HepG2 (cell line): ENCODE measurements around the gene DOCK9. TPM values are rescaled to one million over a fixed set of nuclear protein-coding genes. Genes with fewer than 3 reads are reported as not detected.

ENCODE experiments used
- ATAC-seq: fragments of 200-7000 bp; cut with Tn5 transposase; 3 replicates; pipeline ENCODE4 v1.9.1; 2020; ENCODE audit warnings: mild to moderate bottlenecking, moderate library complexity
- BruUV-seq: library from RNA; stranded (reverse); fragments of 400-500 nt; replicated peaks from 2 replicates; lab custom pipeline; 2021; lab: Mats Ljungman, UMichigan
- CTCF ChIA-PET: fragments of 300-600 bp; formaldehyde crosslinking; extraction: SDS; loops from one replicate; lab custom pipeline; 2021; ENCODE audit warnings: low total read pairs, inconsistent platforms, low intra/inter-chr PET ratio; lab: Yijun Ruan, JAX
- POLR2A ChIA-PET: fragments of 350-600 bp; sonication (Branson Sonifier 250); formaldehyde crosslinking; loops from one replicate; lab custom pipeline; 2020; ENCODE audit warnings: antibody characterized with exemption, inconsistent platforms; lab: Yijun Ruan, JAX
- DNase-seq: peaks from one replicate; pipeline ENCODE4 v3.0.0-alpha.2; 2015; ENCODE audit warnings: low spot score
- FAIRE-seq: peaks from 3 replicates; lab custom pipeline; 2011; peaks lifted over from hg19 to GRCh38; lab: Jason Lieb, UNC
- H2AFZ ChIP-seq: one replicate; pipeline ENCODE4 v1.6.1; 2011; ENCODE audit warnings: low read length, inconsistent platforms
- H3K27ac ChIP-seq: fragments of 300-600 bp; 3 replicates; pipeline ENCODE4 v1.8.0; 2011; ENCODE audit warnings: mixed run types, mild to moderate bottlenecking, mixed read lengths, low read length, inconsistent platforms; ENCODE audit not compliant: insufficient read depth; ENCODE audit errors: extremely low read length
- H3K27me3 ChIP-seq, 2 experiments: fragments of 200-600 bp in 1 of 2; 2 replicates in 1 of 2; 3 replicates in 1 of 2; pipeline versions ENCODE4 v1.6.0 to v1.8.0; 2011; ENCODE audit warnings: low read length in 2 of 2, mild to moderate bottlenecking in 2 of 2, moderate library complexity in 2 of 2, inconsistent platforms in 1 of 2; ENCODE audit not compliant: insufficient read depth in 2 of 2, control insufficient read depth in 1 of 2
- H3K36me3 ChIP-seq, 2 experiments: fragments of 200-600 bp in 1 of 2; replicated peaks in 1 of 2; 2 replicates in 1 of 2; 3 replicates in 1 of 2; pipeline versions ENCODE4 v1.5.1 to v1.8.0; 2011; ENCODE audit warnings: low read length in 2 of 2, inconsistent platforms in 1 of 2; ENCODE audit not compliant: insufficient read depth in 2 of 2, control insufficient read depth in 1 of 2
- H3K4me1 ChIP-seq: 2 replicates; pipeline ENCODE4 v1.5.1; 2012; ENCODE audit warnings: low read length, inconsistent platforms; ENCODE audit not compliant: insufficient read depth
- H3K4me2 ChIP-seq: 2 replicates; pipeline ENCODE4 v1.6.0; 2011; ENCODE audit warnings: low read depth, low read length, inconsistent platforms
- H3K4me3 ChIP-seq, 3 experiments: fragments of 200-600 bp in 1 of 3; sonication (generic), shearing (Covaris generic) in 1 of 3; replicated peaks in 1 of 3; 2 replicates each; pipeline ENCODE4 v1.5.1; 2011 to 2016; ENCODE audit warnings: low read length in 3 of 3, inconsistent platforms in 2 of 3, low read depth in 2 of 3, mild to moderate bottlenecking in 2 of 3, control low read depth in 1 of 3, mixed read lengths in 1 of 3; ENCODE audit not compliant: insufficient read depth in 1 of 3
- H3K79me2 ChIP-seq: one replicate; pipeline ENCODE4 v1.6.1; 2011; ENCODE audit warnings: low read length, inconsistent platforms; ENCODE audit not compliant: insufficient read depth
- H3K9ac ChIP-seq: 2 replicates; pipeline ENCODE4 v1.6.0; 2011; ENCODE audit warnings: mild to moderate bottlenecking, low read depth, low read length, inconsistent platforms; ENCODE audit not compliant: insufficient read depth
- H3K9me3 ChIP-seq: 2 replicates; pipeline ENCODE4 v1.5.1; 2012; ENCODE audit warnings: mild to moderate bottlenecking, low read length
- H4K20me1 ChIP-seq: 2 replicates; pipeline ENCODE4 v1.6.0; 2011; ENCODE audit warnings: inconsistent platforms, mild to moderate bottlenecking, low read length, moderate library complexity; ENCODE audit not compliant: insufficient read depth
- CENPX ChIP-seq: sonication (generic); formaldehyde crosslinking; IDR thresholded peaks from 2 replicates; pipeline ENCODE4 v1.9.0; 2021; ENCODE audit warnings: mild to moderate bottlenecking, missing genetic modification reagents, moderate library complexity
- ERF ChIP-seq: IDR thresholded peaks from 2 replicates; pipeline ENCODE4 v1.6.1; 2018; ENCODE audit warnings: missing biosample characterization, missing genetic modification reagents
- FOXA1 ChIP-seq, 2 experiments: fragments of 450-650 bp in 1 of 2; sonication (generic) in 1 of 2; formaldehyde crosslinking in 1 of 2; IDR thresholded peaks; 2 replicates each; pipeline versions ENCODE4 v1.4.0 to v1.6.1; 2016 to 2020; ENCODE audit warnings: missing genetic modification reagents in 1 of 2
- GABPA ChIP-seq, 2 experiments: IDR thresholded peaks; 2 replicates each; pipeline ENCODE4 v1.6.1; 2011 to 2016; ENCODE audit warnings: low read depth in 2 of 2, low read length in 1 of 2, missing biosample characterization in 1 of 2, missing genetic modification characterization in 1 of 2
- HMG20A ChIP-seq: IDR thresholded peaks from 2 replicates; pipeline ENCODE4 v1.6.1; 2016; ENCODE audit warnings: borderline replicate concordance
- KLF12 ChIP-seq: sonication (generic); formaldehyde crosslinking; IDR thresholded peaks from 2 replicates; pipeline ENCODE4 v1.4.0; 2020; ENCODE audit warnings: missing genetic modification reagents, borderline replicate concordance
- KMT2A ChIP-seq: sonication (generic); formaldehyde crosslinking; IDR thresholded peaks from 2 replicates; pipeline ENCODE4 v1.4.0; 2020; ENCODE audit warnings: missing genetic modification reagents
- MXD1 ChIP-seq: sonication (generic); formaldehyde crosslinking; IDR thresholded peaks from 2 replicates; pipeline ENCODE4 v1.4.0; 2020; ENCODE audit warnings: mild to moderate bottlenecking, missing genetic modification reagents
- SCMH1 ChIP-seq: sonication (generic); formaldehyde crosslinking; IDR thresholded peaks from 2 replicates; pipeline ENCODE4 v1.9.0; 2021; ENCODE audit warnings: missing genetic modification reagents, mild to moderate bottlenecking, borderline replicate concordance
- SNAPC2 ChIP-seq: sonication (generic); formaldehyde crosslinking; IDR thresholded peaks from 2 replicates; pipeline ENCODE4 v1.8.1; 2022; ENCODE audit warnings: mild to moderate bottlenecking, missing genetic modification reagents
- TAF15 ChIP-seq: fragments of 200-400 bp; formaldehyde crosslinking; IDR thresholded peaks from one replicate; pipeline ENCODE4 v1.6.1; 2018; ENCODE audit warnings: mild to moderate bottlenecking, low read depth, low read length; ENCODE audit not compliant: poor library complexity, severe bottlenecking
- TCF7 ChIP-seq: sonication (generic); IDR thresholded peaks from 2 replicates; pipeline ENCODE4 v1.6.1; 2016; ENCODE audit warnings: antibody characterized with exemption, low read depth
- TRIM24 ChIP-seq: sonication (generic); formaldehyde crosslinking; IDR thresholded peaks from 2 replicates; pipeline ENCODE4 v1.8.0; 2022; ENCODE audit warnings: mild to moderate bottlenecking, missing genetic modification reagents
- ZNF225 ChIP-seq: sonication (generic); formaldehyde crosslinking; IDR thresholded peaks from 2 replicates; pipeline ENCODE4 v1.4.0; 2020; ENCODE audit warnings: mild to moderate bottlenecking, missing genetic modification reagents
- ZNF329 ChIP-seq: sonication (generic); formaldehyde crosslinking; IDR thresholded peaks from 2 replicates; pipeline ENCODE4 v1.9.0; 2021; ENCODE audit warnings: low read depth, mild to moderate bottlenecking, missing genetic modification reagents
- ZNF382 ChIP-seq: sonication (generic); formaldehyde crosslinking; IDR thresholded peaks from 2 replicates; pipeline ENCODE4 v1.5.0; 2020; ENCODE audit warnings: missing genetic modification reagents, mild to moderate bottlenecking, borderline replicate concordance
- ZNF503 ChIP-seq: sonication (generic); formaldehyde crosslinking; IDR thresholded peaks from 2 replicates; pipeline ENCODE4 v1.4.0; 2020; ENCODE audit warnings: missing genetic modification reagents
- ZNF713 ChIP-seq: sonication (generic); formaldehyde crosslinking; IDR thresholded peaks from 2 replicates; pipeline ENCODE4 v1.4.0; 2020; ENCODE audit warnings: mild to moderate bottlenecking, missing genetic modification reagents
- ZNF790 ChIP-seq: sonication (generic); formaldehyde crosslinking; IDR thresholded peaks from 2 replicates; pipeline ENCODE4 v1.8.0; 2022; ENCODE audit warnings: missing genetic modification reagents, mild to moderate bottlenecking, borderline replicate concordance
- ZNF792 ChIP-seq: IDR thresholded peaks from 2 replicates; pipeline ENCODE4 v1.6.1; 2016
- WGBS: methylation state at CpG from one replicate; pipeline ENCODE4 v1.1.6; 2017; ENCODE audit warnings: low lambda C conversion rate; 5-methylcytosine and 5-hydroxymethylcytosine counted together
- in situ Hi-C: cut with HindIII; loops from 2 replicates; pipeline ENCODE4 v1.10.0; 2017; ENCODE audit warnings: low pct_unique_long_range_greater_than_20kb; ENCODE audit not compliant: extremely low pct_ligation_motif_present
- intact Hi-C: fragments of 100-400 bp; cut with micrococcal nuclease; formaldehyde crosslinking; loops from one replicate; pipeline ENCODE4 v1.10.0; 2022; ENCODE audit not compliant: unreplicated experiment
- polyA plus RNA-seq, 8 experiments: library from polyadenylated mRNA; depleted of rRNA in 3 of 8; stranded (reverse) in 7 of 8; unstranded in 1 of 8; fragments of >200 nt; fragmentation: Illumina TruSeq in 4 of 8; extraction: Trizol in 4 of 8; gene quantifications; 2 replicates each; pipeline versions ENCODE4 v1.2.1 to v1.2.3, GENCODE V29; 2011 to 2016; ENCODE audit warnings: low read depth in 4 of 8, missing spikeins in 1 of 8, mixed read lengths in 1 of 8; ENCODE audit not compliant: insufficient read depth in 1 of 8
- total RNA-seq, 5 experiments: library from RNA; depleted of rRNA; stranded (reverse); fragments of >200 nt; fragmentation: Illumina TruSeq; extraction: Trizol; gene quantifications; 2 replicates each; pipeline ENCODE4 v1.2.3, GENCODE V29; 2016; ENCODE audit warnings: low read depth in 1 of 5

Gene DOCK9
- total and polyA plus RNA-seq, 2 of the 13 experiments (the other 11 are each of a cell fraction or from before 2014, with no cell fraction given) = 0.44 to 0.97 TPM

GRCh38 chr13:98803921-98804320 lies 173.9 kb downstream of the DOCK9 start:
- Histone ChIP-seq H3K79me2 (no peaks in the 10 kb centered on the region), H3K4me1 (peaks cover 8% of the 10 kb centered on the region), H4K20me1 (no peaks in the 10 kb centered on the region), H3K27ac (no peak overlapping the region), H3K9ac (no peak overlapping the region), H3K36me3 (no peaks in the 10 kb centered on the region), H3K9me3 (no peaks in the 10 kb centered on the region), H3K27me3 (no peaks in the 10 kb centered on the region), H3K4me3 (no peak overlapping the region), H2AFZ (no peak overlapping the region), H3K4me2 (no peak overlapping the region)
- no peak for DNase-seq
- ChIA-PET CTCF (no interaction called here), POLR2A (no interaction called here)
- no TSS peak for BruUV-seq
- in situ Hi-C loops = no loop called here
- ATAC-seq = no peak
- TF ChIP-seq MXD1 (CRISPR knock-in tag) = no peak
- TF ChIP-seq HMG20A = no peak
- TF ChIP-seq TRIM24 (CRISPR knock-in tag) = no peak
- TF ChIP-seq ZNF713 (CRISPR knock-in tag) = no peak
- no peak for TF ChIP-seq SCMH1 (CRISPR knock-in tag)
- TF ChIP-seq FOXA1 (IDR thresholded peaks at IDR 0.05) = no peak
- no peak for TF ChIP-seq FOXA1 (CRISPR knock-in tag; IDR thresholded peaks at IDR 0.05)
- no peak for TF ChIP-seq TCF7
- no peak for TF ChIP-seq ZNF790
- TF ChIP-seq CENPX = no peak
- no peak for TF ChIP-seq KMT2A (CRISPR knock-in tag)
- TF ChIP-seq SNAPC2 = no peak
- no peak for TF ChIP-seq TAF15
- no peak for TF ChIP-seq ZNF382 (CRISPR knock-in tag)
- no peak for TF ChIP-seq ERF
- no peak for TF ChIP-seq ZNF792
- TF ChIP-seq GABPA (IDR thresholded peaks at IDR 0.05; ENCODE audit: low read depth, low read length) = no peak
- no peak for TF ChIP-seq GABPA (CRISPR knock-in tag; IDR thresholded peaks at IDR 0.05; ENCODE audit: low read depth)
- TF ChIP-seq ZNF329 = no peak
- TF ChIP-seq ZNF225 (CRISPR knock-in tag) = no peak
- TF ChIP-seq KLF12 (CRISPR knock-in tag) = no peak
- TF ChIP-seq ZNF503 (CRISPR knock-in tag) = no peak
- intact Hi-C loops = no loop called here
- FAIRE-seq = no peak
- 89% methylated on average over 10 of the region's 10 CpGs for WGBS
